ENCODE data around the gene NFASC. TPM values are rescaled to one million over a fixed set of nuclear protein-coding genes. Genes with fewer than 3 reads are reported as not detected.

Gene NFASC
- polyA plus RNA-seq, 3 donors, result 0.08 TPM; not detected in 2

GRCh38 chr1:204935155-204935554, 64.5 kb downstream of the NFASC start:
- H3K4me2 ChIP-seq (replicated peaks; ENCODE audit: extremely low read depth, low read length, poor library complexity, severe bottlenecking), result no peak overlapping the region
- intact Hi-C loops (cut with micrococcal nuclease), result no loop called here
- H3K27ac ChIP-seq (ENCODE audit: low read depth in 1 of 2, low read length in 2 of 2), result no peak overlapping the region
- WGBS (ENCODE audit: insufficient coverage), result 79% methylated on average over 1 of the region's 3 CpGs
- no peaks in the 10 kb centered on the region for H3K27me3 ChIP-seq (ENCODE audit: control insufficient read depth in 2 of 2, insufficient read depth in 2 of 2, low read length in 2 of 2)
- H3K4me3 ChIP-seq (replicated peaks in 1 of 3; ENCODE audit: low read depth in 2 of 3, low read length in 3 of 3), result no peak overlapping the region
- H3K4me1 ChIP-seq (ENCODE audit: control insufficient read depth in 1 of 2, insufficient read depth in 2 of 2, low read length in 2 of 2), result no peaks in the 10 kb centered on the region
- no peak overlapping the region for H3K9ac ChIP-seq (ENCODE audit: insufficient read depth, low read length, poor library complexity, severe bottlenecking)
- peaks cover 3 to 8% (median 7%) of the 10 kb centered on the region in 3 donors for H3K27me3 Mint-ChIP-seq (ENCODE audit: low read depth in 3 of 3)
- H3K27ac Mint-ChIP-seq, result no peak overlapping the region
- H2AFZ ChIP-seq (ENCODE audit: insufficient read depth, low read depth, low read length, poor library complexity, severe bottlenecking), result no peak overlapping the region
- no peaks in the 10 kb centered on the region for H3K9me3 ChIP-seq (replicated peaks in 1 of 2; ENCODE audit: control insufficient read depth in 1 of 2, insufficient read depth in 1 of 2, low read length in 2 of 2)
- no peaks in the 10 kb centered on the region for H3K36me3 Mint-ChIP-seq
- H3K79me2 ChIP-seq (ENCODE audit: insufficient read depth, low read length), result no peaks in the 10 kb centered on the region
- DNase-seq, result no peak
- no peak for TF ChIP-seq CTCF (IDR thresholded peaks at IDR 0.05)
- no peaks in the 10 kb centered on the region for H4K20me1 ChIP-seq (ENCODE audit: insufficient read depth, low read length)
- no peaks in the 10 kb centered on the region for H3K36me3 ChIP-seq (replicated peaks in 1 of 2; ENCODE audit: control insufficient read depth in 1 of 2, insufficient read depth in 2 of 2, low read length in 2 of 2)
- H3K4me3 Mint-ChIP-seq, result no peak overlapping the region
- no peaks in the 10 kb centered on the region for H3K9me3 Mint-ChIP-seq
- H3K4me1 Mint-ChIP-seq, result no peaks in the 10 kb centered on the region

GRCh38 chr1:204936765-204937164, 66.1 kb downstream of the NFASC start:
- no peaks in the 10 kb centered on the region for H3K9me3 ChIP-seq (replicated peaks in 1 of 2; ENCODE audit: control insufficient read depth in 1 of 2, insufficient read depth in 1 of 2, low read length in 2 of 2)
- H2AFZ ChIP-seq (ENCODE audit: insufficient read depth, low read depth, low read length, poor library complexity, severe bottlenecking), result no peak overlapping the region
- no peaks in the 10 kb centered on the region for H3K4me1 ChIP-seq (ENCODE audit: control insufficient read depth in 1 of 2, insufficient read depth in 2 of 2, low read length in 2 of 2)
- TF ChIP-seq CTCF (IDR thresholded peaks at IDR 0.05), result no peak
- 73% methylated on average over 4 of the region's 4 CpGs for WGBS (ENCODE audit: insufficient coverage)
- Mint-ChIP-seq H3K4me1 (no peaks in the 10 kb centered on the region), H3K36me3 (no peaks in the 10 kb centered on the region), H3K27me3 (ENCODE audit: low read depth in 3 of 3) (peaks cover 3 to 8% (median 7%) of the 10 kb centered on the region in 3 donors), H3K4me3 (no peak overlapping the region), H3K27ac (no peak overlapping the region), H3K9me3 (no peaks in the 10 kb centered on the region)
- H3K79me2 ChIP-seq (ENCODE audit: insufficient read depth, low read length), result no peaks in the 10 kb centered on the region
- no peak overlapping the region for H3K27ac ChIP-seq (ENCODE audit: low read depth in 1 of 2, low read length in 2 of 2)
- H3K27me3 ChIP-seq (ENCODE audit: control insufficient read depth in 2 of 2, insufficient read depth in 2 of 2, low read length in 2 of 2), result no peaks in the 10 kb centered on the region
- H4K20me1 ChIP-seq (ENCODE audit: insufficient read depth, low read length), result no peaks in the 10 kb centered on the region
- no peak overlapping the region for H3K4me2 ChIP-seq (replicated peaks; ENCODE audit: extremely low read depth, low read length, poor library complexity, severe bottlenecking)
- no peak overlapping the region for H3K4me3 ChIP-seq (replicated peaks in 1 of 3; ENCODE audit: low read depth in 2 of 3, low read length in 3 of 3)
- H3K9ac ChIP-seq (ENCODE audit: insufficient read depth, low read length, poor library complexity, severe bottlenecking), result no peak overlapping the region
- intact Hi-C loops (cut with micrococcal nuclease), result no loop called here
- H3K36me3 ChIP-seq (replicated peaks in 1 of 2; ENCODE audit: control insufficient read depth in 1 of 2, insufficient read depth in 2 of 2, low read length in 2 of 2), result no peaks in the 10 kb centered on the region
- DNase-seq, result no peak

All from CD14-positive monocyte (primary cell).